B cell (primary cell): ENCODE results near the gene RBKS. TPM values are rescaled to one million over a fixed set of nuclear protein-coding genes. Genes with fewer than 3 reads are reported as not detected.

Experiments
- ATAC-seq: fragments of 200-7000 bp; cut with Tn5 transposase; one replicate; pipeline ENCODE4 v1.10.0; 2021; ENCODE audit warnings: low read depth, mild to moderate bottlenecking, moderate number of reproducible peaks, moderate library complexity
- CTCF ChIA-PET: fragments of 350-600 bp; sonication (Branson Sonifier 250); formaldehyde crosslinking; loops from one replicate; lab custom pipeline; 2021; ENCODE audit warnings: antibody characterized with exemption, inconsistent platforms; lab: Charles Lee
- POLR2A ChIA-PET: fragments of 350-600 bp; sonication (Branson Sonifier 250); formaldehyde crosslinking; loops from one replicate; lab custom pipeline; 2021; ENCODE audit warnings: antibody characterized with exemption; lab: Charles Lee
- DNase-seq: peaks from one replicate; pipeline ENCODE4 v3.0.0; 2013
- H2AFZ ChIP-seq: 2 replicates; pipeline ENCODE4 v1.6.1; 2012; ENCODE audit warnings: mild to moderate bottlenecking, low read depth, low read length; ENCODE audit not compliant: insufficient read depth, poor library complexity, severe bottlenecking
- H3K27ac ChIP-seq, 2 donors: 1 replicate in 1 of 2; 2 replicates in 1 of 2; pipeline ENCODE4 v1.5.1; 2012 to 2013; ENCODE audit warnings: low read length in 2 of 2, mild to moderate bottlenecking in 2 of 2, moderate library complexity in 1 of 2
- H3K27me3 ChIP-seq, 4 experiments: fragments of 200-600 bp in 1 of 4; sonication (generic) in 1 of 4; replicated peaks in 1 of 4; 1 replicate in 2 of 4; 2 replicates in 2 of 4; pipeline versions ENCODE4 v1.6.1 to v1.7.0; 2013 to 2016; ENCODE audit warnings: low read length in 3 of 4, mild to moderate bottlenecking in 2 of 4, mixed read lengths in 1 of 4, moderate library complexity in 1 of 4; ENCODE audit not compliant: insufficient read depth in 4 of 4, control insufficient read depth in 3 of 4; ENCODE audit errors: control extremely low read depth in 1 of 4
- H3K36me3 ChIP-seq, 2 experiments: replicated peaks in 1 of 2; 1 replicate in 1 of 2; 2 replicates in 1 of 2; pipeline versions ENCODE4 v1.6.1 to v1.7.1; 2013; ENCODE audit warnings: low read length in 1 of 2; ENCODE audit not compliant: insufficient read depth in 2 of 2, control insufficient read depth in 1 of 2; ENCODE audit errors: control extremely low read depth in 1 of 2, extremely low read depth in 1 of 2
- H3K4me1 ChIP-seq, 2 donors: fragments of 200-600 bp in 1 of 2; sonication (generic) in 1 of 2; 1 replicate in 1 of 2; 2 replicates in 1 of 2; pipeline versions ENCODE4 v1.5.1 to v1.6.1; 2013 to 2017; ENCODE audit warnings: low read length in 2 of 2; ENCODE audit not compliant: control insufficient read depth in 2 of 2, insufficient read depth in 2 of 2
- H3K4me2 ChIP-seq: replicated peaks from 2 replicates; pipeline ENCODE3; 2012; ENCODE audit warnings: mild to moderate bottlenecking, low read depth, low read length; ENCODE audit not compliant: poor library complexity, severe bottlenecking
- H3K4me3 ChIP-seq, 5 experiments: fragments of 200-600 bp in 1 of 5; sonication (generic) in 1 of 5; 1 replicate in 3 of 5; 2 replicates in 2 of 5; pipeline versions ENCODE4 v1.5.1 to v1.7.0; 2011 to 2016; ENCODE audit warnings: low read length in 4 of 5, mild to moderate bottlenecking in 4 of 5, low read depth in 2 of 5, control low read depth in 1 of 5, moderate library complexity in 1 of 5; ENCODE audit not compliant: insufficient read depth in 1 of 5; ENCODE audit errors: control extremely low read depth in 1 of 5, extremely low read depth in 1 of 5
- H3K79me2 ChIP-seq: fragments of 200-600 bp; sonication (generic); one replicate; pipeline ENCODE4 v1.6.0; 2016; ENCODE audit warnings: low read length; ENCODE audit not compliant: control insufficient read depth, insufficient read depth
- H3K9ac ChIP-seq: fragments of 200-600 bp; sonication (generic); 2 replicates; pipeline ENCODE4 v1.6.1; 2017; ENCODE audit warnings: mild to moderate bottlenecking, low read length, moderate library complexity
- H3K9me3 ChIP-seq, 3 donors: one replicate each; pipeline versions ENCODE4 v1.6.1 to v1.7.1; 2013; ENCODE audit warnings: low read length in 2 of 3; ENCODE audit not compliant: control insufficient read depth in 2 of 3, insufficient read depth in 1 of 3; ENCODE audit errors: control extremely low read depth in 1 of 3
- H4K20me1 ChIP-seq: 2 replicates; pipeline ENCODE4 v1.6.0; 2012; ENCODE audit warnings: mild to moderate bottlenecking, low read length; ENCODE audit not compliant: insufficient read depth, control insufficient read depth, poor library complexity, severe bottlenecking
- H3K27ac Mint-ChIP-seq: one replicate; pipeline ENCODE4 v1.8.0; 2021; ENCODE audit warnings: mixed read lengths
- H3K27me3 Mint-ChIP-seq: one replicate; pipeline ENCODE4 v1.8.0; 2021; ENCODE audit warnings: mixed read lengths
- H3K4me1 Mint-ChIP-seq: one replicate; pipeline ENCODE4 v1.8.0; 2021; ENCODE audit warnings: mixed read lengths
- H3K4me3 Mint-ChIP-seq: one replicate; pipeline ENCODE4 v1.8.0; 2021; ENCODE audit warnings: mixed read lengths
- H3K9me3 Mint-ChIP-seq: one replicate; pipeline ENCODE4 v1.8.0; 2022; ENCODE audit warnings: mixed read lengths; ENCODE audit not compliant: insufficient read depth
- EZH2 ChIP-seq: IDR thresholded peaks from 2 replicates; pipeline ENCODE4 v1.6.1; 2012; ENCODE audit warnings: borderline replicate concordance, low read depth, mild to moderate bottlenecking, moderate library complexity, low read length; ENCODE audit not compliant: insufficient read depth, poor library complexity, severe bottlenecking
- WGBS: methylation state at CpG from one replicate; pipeline ENCODE4 v1.1.5; 2013; ENCODE audit warnings: missing lambda C conversion rate; ENCODE audit not compliant: insufficient coverage; 5-methylcytosine and 5-hydroxymethylcytosine counted together
- intact Hi-C: fragments of 100-400 bp; cut with micrococcal nuclease; formaldehyde crosslinking; loops from one replicate; pipeline ENCODE4 v1.10.0; 2022
- polyA plus RNA-seq: library from polyadenylated mRNA; depleted of rRNA; stranded (reverse); fragments of >200 nt; gene quantifications from 2 replicates; pipeline ENCODE4 v1.2.3, GENCODE V29; 2012
- total RNA-seq, 2 donors: library from RNA; stranded (reverse); fragments of 120-200 nt in 1 of 2; gene quantifications; 1 replicate in 1 of 2; 2 replicates in 1 of 2; pipeline versions ENCODE4 v1.2.3 to v1.2.4, GENCODE V29; 2013 to 2022
- TF ChIP-seq, protein P1 (sequence below): fragments of 200-600 bp; IDR thresholded peaks from one replicate; pipeline ENCODE4 v1.8.0; 2022; ENCODE audit warnings: antibody characterized with exemption, mild to moderate bottlenecking

RBKS gene
- total and polyA plus RNA-seq, 2 donors (not counting 1 experiment from before 2014, with no cell fraction given) = 6.4 to 9.2 TPM

DNA sequence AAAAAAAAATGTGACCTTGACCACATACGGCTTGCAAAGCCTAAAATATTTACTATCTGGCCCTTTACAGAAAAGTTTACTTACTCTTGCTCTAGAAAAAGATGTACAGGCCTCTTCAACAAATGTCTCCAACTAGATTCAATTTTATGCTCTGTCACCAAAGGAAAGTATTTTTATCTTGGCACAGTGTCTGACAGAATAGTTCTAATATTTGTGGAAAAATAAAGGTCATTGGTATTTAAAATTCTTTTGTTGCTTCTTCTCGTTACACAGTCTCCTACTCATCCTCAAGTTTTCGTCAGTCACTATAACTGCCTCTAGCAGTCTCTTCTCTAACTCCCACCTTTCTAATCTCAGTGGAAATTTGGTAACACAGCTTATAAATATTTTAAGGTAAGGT, 1.4 kb downstream of the RBKS start:
- Histone ChIP-seq H3K9me3 (no peaks in the 10 kb centered on the region), H3K4me2 (no peak overlapping the region)

DNA sequence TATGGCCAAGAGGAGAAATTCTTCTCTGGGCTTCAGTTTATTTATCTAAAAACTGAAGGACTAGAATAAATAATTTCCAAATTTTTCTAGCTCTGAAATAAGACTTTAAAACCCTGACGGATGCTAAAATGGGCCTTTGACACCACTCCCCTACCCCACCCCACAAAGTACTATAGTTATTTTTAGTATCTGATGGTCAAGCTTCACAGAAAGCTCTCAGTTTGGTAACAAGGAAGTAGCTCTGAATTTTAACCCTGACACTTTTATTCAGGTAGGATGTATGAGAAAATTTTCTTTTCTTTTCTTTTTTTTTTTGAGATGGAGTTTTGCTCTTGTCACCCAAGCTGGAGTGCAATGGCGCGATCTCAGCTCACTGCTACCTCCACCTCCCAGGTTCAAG, 2.4 kb downstream of the RBKS start:
- peaks cover 48% of the 10 kb centered on the region for H3K4me1 Mint-ChIP-seq

More for the DNA sequence above, 1.4 kb downstream of the RBKS start:
- H3K27ac ChIP-seq = peak overlapping the region in 1 of 2 donors; percentile 99
- H3K9me3 Mint-ChIP-seq = no peaks in the 10 kb centered on the region
- DNase-seq = no peak
- H3K9ac ChIP-seq = no peak overlapping the region
- H3K4me3 ChIP-seq = no peak overlapping the region
- ChIA-PET POLR2A (no interaction called here), CTCF (no interaction called here)
- H3K79me2 ChIP-seq = peaks cover 12% of the 10 kb centered on the region
- H3K4me1 ChIP-seq = peaks cover 14 to 18% of the 10 kb centered on the region in 2 donors
- intact Hi-C loops = no loop called here
- ATAC-seq = no peak
- peak overlapping the region; percentile 52 for H3K4me3 Mint-ChIP-seq
- TF ChIP-seq, protein P1, sequence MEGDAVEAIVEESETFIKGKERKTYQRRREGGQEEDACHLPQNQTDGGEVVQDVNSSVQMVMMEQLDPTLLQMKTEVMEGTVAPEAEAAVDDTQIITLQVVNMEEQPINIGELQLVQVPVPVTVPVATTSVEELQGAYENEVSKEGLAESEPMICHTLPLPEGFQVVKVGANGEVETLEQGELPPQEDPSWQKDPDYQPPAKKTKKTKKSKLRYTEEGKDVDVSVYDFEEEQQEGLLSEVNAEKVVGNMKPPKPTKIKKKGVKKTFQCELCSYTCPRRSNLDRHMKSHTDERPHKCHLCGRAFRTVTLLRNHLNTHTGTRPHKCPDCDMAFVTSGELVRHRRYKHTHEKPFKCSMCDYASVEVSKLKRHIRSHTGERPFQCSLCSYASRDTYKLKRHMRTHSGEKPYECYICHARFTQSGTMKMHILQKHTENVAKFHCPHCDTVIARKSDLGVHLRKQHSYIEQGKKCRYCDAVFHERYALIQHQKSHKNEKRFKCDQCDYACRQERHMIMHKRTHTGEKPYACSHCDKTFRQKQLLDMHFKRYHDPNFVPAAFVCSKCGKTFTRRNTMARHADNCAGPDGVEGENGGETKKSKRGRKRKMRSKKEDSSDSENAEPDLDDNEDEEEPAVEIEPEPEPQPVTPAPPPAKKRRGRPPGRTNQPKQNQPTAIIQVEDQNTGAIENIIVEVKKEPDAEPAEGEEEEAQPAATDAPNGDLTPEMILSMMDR = no peak
- TF ChIP-seq EZH2 = no peak
- peaks cover 3% of the 10 kb centered on the region for H3K27me3 Mint-ChIP-seq
- H2AFZ ChIP-seq = no peak overlapping the region
- H3K4me1 Mint-ChIP-seq = peaks cover 51% of the 10 kb centered on the region
- no peaks in the 10 kb centered on the region for H3K36me3 ChIP-seq
- no peaks in the 10 kb centered on the region for H4K20me1 ChIP-seq
- H3K27ac Mint-ChIP-seq = no peak overlapping the region
- WGBS = no CpG with 5 or more reads among the region's 3 CpGs
- no peaks in the 10 kb centered on the region for H3K27me3 ChIP-seq

More for the DNA sequence above, 2.4 kb downstream of the RBKS start:
- Histone ChIP-seq H3K36me3 (no peaks in the 10 kb centered on the region), H3K9me3 (no peaks in the 10 kb centered on the region), H3K4me2 (no peak overlapping the region), H3K9ac (no peak overlapping the region), H4K20me1 (no peaks in the 10 kb centered on the region), H3K79me2 (peaks cover 9% of the 10 kb centered on the region), H3K27ac (no peak overlapping the region), H3K4me3 (no peak overlapping the region), H3K27me3 (no peaks in the 10 kb centered on the region), H2AFZ (no peak overlapping the region), H3K4me1 (peaks cover 12 to 18% of the 10 kb centered on the region in 2 donors)
- ChIA-PET CTCF (no interaction called here), POLR2A (no interaction called here)
- TF ChIP-seq, protein P1 = no peak
- TF ChIP-seq EZH2 = no peak
- ATAC-seq = no peak
- Mint-ChIP-seq H3K9me3 (no peaks in the 10 kb centered on the region), H3K4me3 (no peak overlapping the region), H3K27me3 (peaks cover 3% of the 10 kb centered on the region), H3K27ac (no peak overlapping the region)
- intact Hi-C loops = no loop called here
- WGBS = no CpG with 5 or more reads among the region's 3 CpGs
- no peak for DNase-seq
